ENCODE measurements around the gene FRYL. TPM values are rescaled to one million over a fixed set of nuclear protein-coding genes. Genes with fewer than 3 reads are reported as not detected.
"Not testable (repeated sequence)": the region's sequence is repeated elsewhere in the genome, so short reads cannot be mapped to it uniquely, and the experiment has no call there.

The FRYL gene
- total RNA-seq, 1 donor from 2014 or later, result 60.7 TPM

DNA sequence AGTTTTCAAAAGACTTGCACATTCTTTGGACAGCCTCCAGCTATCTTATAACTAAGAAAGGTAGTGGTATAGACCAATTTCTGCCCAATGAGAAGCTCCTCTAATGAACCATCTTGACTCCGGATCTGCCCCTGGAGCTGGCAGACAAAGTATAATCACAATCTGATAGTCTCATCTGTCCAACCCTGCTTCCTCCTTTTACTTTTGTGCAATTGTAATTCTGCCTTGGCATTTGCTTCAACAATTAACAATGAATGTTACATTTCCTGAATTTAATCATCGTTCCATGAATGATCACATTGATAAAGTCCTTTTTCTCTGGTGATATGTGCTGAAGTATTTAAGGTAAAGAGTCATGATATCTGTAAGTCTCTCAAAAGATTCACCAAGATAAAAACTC is 27.8 kb downstream of the FRYL start:
- no peak for FAIRE-seq
- no peak for DNase-seq (ENCODE audit: low spot score in 2 of 2)

DNA sequence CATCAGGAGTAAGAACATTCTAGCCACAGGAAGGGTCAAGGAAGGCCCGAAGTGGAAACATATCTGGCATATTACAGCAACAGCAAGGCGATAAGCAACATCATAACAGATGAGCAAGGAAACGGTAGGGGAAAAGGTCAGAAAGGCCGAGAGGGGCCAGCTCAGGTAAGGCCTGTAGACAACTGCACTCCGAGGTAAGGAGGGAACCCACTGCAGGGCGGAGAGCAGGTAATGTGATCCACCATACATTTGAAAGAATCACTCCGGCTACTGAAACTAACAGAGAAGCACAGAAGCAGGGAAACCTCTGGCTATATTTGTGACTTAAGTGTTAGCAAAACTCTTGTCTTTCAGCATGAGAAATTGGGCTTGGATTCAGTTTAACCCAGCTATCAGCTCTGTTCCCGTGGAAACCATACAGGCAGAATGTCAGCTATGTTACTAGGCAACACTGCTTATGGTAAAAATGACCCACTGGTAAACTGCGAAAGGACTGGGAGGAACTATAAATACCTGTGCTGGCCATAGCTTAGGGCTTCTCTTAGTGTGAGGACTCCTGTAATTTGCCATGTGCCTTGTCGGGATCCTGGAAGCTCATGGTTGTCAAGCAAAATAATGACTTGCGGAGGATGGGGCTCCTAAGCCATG is 31.0 kb downstream of the FRYL start:
- DNase-seq (ENCODE audit: low spot score in 2 of 2) (no peak), FAIRE-seq (no peak)

DNA sequence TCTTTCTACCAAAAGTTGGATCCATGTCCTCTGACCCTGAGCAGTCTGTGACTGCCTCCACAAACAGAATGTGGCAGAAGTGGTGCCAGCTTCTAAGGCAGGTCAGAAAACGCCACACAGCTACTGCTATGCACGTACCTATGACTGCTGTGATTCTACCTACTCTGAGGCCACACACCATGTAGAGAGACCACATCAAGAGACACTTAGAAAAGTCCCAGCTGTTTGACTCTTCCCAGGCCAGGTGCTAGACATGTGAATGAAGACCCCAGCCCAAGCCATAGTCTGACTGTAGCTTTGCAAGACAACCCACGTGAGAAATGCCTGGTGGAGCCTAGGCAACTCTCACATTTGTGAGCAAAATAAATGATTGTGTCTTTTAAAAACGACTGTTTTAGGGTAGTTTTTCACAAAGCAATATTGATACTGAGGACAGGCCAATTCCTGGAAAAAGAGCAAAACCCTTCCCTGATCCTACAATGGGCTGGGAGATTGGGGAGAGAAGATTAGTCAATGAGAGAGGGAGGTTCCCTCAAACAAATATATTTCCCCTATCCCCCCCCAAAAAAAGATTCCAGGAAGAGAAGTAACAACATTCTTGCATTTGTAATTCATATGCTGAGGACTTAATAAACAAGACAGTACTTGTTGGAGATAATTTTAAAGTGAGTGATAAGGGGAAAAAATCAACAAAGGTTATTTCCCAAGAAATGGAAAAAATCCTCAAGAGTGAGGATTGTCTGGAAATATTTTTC is 33.3 kb downstream of the FRYL start:
- no peak for FAIRE-seq
- no peak for DNase-seq (ENCODE audit: low spot score in 2 of 2)

DNA sequence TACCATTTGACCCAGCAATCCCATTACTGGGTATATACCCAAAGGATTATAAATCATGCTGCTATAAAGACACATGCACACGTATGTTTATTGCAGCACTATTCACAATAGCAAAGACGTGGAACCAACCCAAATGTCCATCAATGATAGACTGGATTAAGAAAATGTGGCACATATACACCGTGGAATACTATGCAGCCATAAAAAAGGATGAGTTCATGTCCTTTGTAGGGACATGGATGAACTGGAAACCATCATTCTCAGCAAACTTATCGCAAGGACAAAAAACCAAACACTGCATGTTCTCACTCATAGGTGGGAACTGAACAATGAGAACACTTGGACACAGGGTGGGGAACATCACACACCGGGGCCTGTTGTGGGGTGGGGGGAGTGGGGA is 34.9 kb downstream of the FRYL start:
- not testable (repeated sequence) for FAIRE-seq; DNase-seq (ENCODE audit: low spot score in 2 of 2)

DNA sequence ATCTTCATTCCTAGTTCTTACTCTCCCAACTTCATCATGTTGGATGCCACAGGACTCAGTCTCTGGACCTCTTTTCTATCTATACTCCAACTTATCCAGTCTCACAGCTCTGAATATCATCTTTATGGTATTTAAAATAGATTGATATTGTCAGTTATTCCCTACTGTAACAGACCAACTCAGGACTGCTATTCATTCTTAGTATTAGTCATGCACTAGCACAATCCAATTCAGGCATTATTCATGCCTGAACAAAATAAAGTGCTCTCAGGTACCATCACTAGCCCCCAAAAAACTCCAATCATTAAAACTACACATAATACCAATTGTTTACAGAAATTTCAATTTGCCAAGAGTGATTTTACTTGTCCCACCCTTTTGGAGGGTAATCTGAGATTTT is 37.7 kb downstream of the FRYL start:
- FAIRE-seq (no peak), DNase-seq (ENCODE audit: low spot score in 2 of 2) (no peak)

DNA sequence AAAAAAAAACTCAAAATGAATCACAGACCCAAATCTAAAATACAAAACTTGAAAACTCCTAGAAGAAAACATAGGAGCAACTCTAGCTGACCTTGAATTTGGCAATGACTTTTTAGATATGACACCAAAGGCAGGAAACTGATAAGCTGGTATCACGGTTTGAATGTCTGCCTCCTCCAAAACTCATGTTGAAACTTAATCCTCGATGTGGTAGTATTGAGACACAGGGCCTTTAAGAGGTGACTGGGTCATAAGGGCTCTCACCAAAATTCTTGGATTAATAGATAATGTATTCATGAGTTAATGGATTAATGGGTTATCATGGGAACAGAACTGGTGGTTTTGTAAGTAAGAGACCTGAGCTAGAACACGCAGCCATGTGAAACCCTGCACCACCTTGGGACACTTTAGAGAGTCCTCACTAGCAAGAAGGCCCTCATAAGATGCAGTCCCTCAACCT is 40.5 kb downstream of the FRYL start:
- FAIRE-seq, result no peak
- DNase-seq (ENCODE audit: low spot score in 2 of 2), result no peak

DNA sequence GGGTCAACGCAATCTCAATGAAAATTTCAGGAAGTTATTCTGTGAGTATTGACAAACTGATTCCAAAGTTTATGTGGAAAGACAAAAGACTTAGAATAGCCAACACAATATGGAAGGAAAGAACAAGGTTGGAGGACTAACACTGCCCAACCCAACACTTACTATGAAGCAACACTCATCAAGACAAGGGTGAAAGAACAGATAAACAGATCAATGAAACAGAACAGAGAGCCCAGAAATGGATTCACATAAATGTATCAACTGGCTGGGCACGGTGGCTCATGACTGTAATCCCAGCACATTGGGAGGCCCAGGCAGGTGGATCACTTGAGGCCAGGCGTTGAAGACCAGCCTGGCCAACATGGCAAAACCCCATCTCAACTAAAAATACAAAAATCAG is 41.2 kb downstream of the FRYL start:
- DNase-seq (ENCODE audit: low spot score in 2 of 2), result no peak
- FAIRE-seq, result no peak

DNA sequence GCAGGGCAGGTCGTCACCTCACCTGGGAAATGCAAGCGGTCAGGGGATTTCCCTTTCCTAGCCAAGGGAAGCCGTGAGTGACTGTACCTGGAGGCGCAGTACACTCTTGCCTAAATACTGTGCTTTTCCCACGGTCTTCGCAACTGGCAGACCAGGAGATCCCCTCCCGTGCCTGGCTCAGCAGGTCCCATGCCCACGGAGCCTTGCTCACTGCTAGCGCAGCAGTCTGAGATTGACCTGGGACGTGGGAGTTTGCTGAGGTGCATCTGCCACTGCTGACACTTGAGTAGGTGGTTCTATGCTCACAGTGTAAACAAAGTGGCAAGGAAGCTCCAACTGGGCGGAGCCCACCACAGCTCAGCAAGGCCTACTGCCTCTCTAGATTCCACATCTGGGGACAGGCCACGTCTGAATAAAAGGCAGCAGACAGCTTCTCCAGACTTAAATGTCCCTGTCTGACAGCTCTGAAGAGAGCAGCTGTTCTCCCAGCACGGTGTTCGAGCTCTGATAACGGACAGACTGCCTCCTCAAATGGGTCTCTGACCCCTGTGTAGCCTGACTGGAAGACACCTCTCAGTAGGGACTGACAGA is 51.1 kb downstream of the FRYL start:
- FAIRE-seq; DNase-seq (ENCODE audit: low spot score in 2 of 2): not testable (repeated sequence)

DNA sequence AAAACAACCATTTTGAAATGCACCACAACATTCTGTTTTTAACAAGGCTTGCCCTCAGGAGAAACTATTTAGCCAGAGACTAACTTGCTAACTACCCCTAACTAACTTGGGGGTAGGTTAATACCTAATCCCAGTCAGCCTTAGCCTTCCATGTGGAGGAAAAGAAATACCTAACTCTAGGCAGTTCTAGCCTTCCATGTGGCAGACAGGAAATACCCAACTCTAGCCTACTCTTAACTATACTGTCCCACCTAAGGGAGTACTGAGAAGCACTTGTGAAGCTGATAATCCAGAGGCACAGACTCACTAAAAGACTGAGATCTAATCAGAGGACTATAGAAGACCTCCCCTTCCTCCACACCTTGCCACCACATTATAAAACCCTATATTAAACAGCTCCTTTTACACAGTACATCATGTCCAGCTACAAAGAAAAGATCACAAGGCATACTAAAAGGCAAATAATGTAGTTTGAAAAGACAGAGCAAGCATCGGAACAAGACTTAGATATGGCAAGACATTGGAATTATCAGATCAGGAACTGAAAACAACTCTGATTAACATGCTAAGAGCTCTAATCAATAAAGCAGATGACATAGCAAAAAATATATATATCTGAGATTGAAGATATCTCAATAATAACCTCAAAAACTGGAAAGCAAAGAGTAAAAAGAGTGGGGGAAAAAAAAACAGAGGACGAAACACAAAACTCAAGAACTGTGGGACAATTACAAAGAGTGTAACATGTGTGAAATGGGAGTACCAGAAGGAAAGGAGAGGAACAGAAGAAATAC is 52.2 kb downstream of the FRYL start:
- FAIRE-seq, result no peak
- DNase-seq (ENCODE audit: low spot score in 2 of 2), result no peak

DNA sequence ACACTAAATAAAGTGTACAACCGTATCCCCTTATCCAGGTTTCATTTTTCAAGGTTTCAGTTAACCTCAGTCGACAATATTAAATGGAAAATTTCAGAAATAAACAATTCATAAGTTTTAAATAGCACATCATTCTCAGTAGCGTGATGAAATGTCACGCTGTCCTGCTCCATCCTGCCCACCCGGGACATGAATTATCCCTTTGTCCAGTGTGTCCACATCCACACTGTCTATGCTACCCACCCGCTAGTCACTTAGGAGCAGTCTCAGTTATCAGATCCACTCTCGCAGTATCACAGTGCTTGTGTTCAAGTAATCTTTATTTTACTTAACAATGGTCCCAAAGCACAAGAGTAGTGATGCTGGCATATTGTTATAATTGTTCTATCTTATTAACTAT is 54.7 kb downstream of the FRYL start:
- FAIRE-seq, result no peak
- no peak for DNase-seq (ENCODE audit: low spot score in 2 of 2)

DNA sequence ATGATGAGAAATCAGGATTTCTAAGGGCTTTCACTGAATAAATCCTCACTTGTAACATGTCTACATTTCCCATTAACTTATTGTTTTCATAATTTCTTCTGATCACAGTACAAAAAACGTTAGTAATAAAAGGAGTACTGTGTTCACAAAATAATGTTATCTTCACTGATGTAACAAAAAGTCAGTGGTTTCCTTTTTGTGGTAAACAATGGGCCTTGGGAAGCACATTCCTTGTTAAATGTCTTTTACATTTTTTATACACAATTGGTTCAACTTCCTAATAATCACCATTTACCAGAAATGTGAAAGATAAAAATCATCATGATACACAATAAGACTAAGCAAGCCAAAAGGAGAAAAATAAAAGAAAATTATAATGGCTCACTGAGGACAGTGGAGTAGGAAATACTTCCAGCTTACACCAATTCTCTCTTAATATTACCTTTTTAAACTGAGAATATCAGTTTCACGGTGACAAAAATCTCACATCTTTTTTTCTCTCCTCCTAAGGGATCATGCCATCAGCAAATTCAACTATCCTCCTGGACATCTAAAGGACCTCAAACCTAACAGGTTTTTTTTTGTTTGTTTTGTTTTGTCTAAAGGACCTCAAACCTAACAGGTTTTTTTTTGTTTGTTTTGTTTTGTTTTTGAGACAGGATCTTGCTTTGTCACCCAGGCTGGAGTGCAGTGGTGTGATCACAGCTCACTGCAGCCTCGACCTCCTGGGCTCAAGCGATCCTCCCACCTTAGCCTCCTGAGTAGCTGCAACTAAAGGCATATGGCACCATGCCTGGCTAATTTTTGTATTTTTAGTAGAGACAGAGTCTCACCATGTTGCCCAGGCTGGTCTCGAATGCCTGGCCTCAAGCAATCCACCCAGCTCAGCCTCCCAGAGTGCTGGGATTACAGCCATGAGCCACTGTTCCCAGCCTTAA is 57.3 kb downstream of the FRYL start:
- FAIRE-seq (peak; percentile 26), DNase-seq (ENCODE audit: low spot score in 2 of 2) (no peak)

DNA sequence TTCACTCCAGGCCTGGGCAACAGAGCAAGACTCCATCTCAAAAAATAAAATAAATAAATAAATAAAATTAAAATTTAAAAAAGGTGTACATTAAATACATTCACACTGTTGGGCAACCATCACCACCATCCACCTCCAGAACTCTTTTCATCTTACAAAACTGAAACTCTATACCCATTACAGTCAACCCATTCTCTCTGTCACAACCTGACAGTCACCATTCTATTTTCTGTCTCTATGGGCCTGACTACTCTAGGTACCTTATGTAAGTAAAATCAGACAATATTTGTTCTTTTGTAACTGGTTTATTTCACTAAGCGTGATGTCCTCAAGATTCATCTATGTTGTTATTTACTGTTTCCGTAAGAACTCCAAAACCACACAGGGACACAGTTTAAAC is 59.6 kb downstream of the FRYL start:
- FAIRE-seq (no peak), DNase-seq (ENCODE audit: low spot score in 2 of 2) (no peak)

DNA sequence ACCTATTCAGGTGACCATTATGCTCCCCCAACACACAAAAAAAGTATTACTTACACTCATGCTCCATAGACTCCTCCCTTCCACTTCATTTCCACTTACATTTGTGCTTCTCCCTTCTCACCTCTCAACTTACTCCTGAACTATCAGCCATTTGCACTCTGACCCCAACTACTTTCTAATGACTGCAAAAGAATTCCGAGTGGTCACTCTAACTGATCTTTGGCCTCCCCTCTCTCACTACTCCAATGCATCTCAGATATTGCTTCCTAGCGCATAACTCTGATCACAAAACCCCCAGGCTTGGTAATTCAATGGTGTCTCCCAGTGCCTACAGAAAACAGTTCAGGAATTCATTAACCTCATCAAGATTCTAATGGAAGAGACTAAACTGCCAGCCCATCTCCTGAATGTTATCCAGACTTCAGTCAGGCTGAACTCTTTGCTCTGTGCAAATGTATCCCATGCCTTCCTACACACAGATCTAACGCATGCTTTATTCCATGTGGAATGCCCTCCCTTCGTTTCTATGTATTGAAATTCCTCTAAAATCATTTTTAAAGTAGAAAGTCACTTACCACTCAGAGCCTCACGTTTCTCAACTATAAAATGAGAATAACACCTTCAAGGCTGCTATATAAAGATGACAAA is 61.1 kb downstream of the FRYL start:
- FAIRE-seq (no peak), DNase-seq (ENCODE audit: low spot score in 2 of 2) (no peak)

DNA sequence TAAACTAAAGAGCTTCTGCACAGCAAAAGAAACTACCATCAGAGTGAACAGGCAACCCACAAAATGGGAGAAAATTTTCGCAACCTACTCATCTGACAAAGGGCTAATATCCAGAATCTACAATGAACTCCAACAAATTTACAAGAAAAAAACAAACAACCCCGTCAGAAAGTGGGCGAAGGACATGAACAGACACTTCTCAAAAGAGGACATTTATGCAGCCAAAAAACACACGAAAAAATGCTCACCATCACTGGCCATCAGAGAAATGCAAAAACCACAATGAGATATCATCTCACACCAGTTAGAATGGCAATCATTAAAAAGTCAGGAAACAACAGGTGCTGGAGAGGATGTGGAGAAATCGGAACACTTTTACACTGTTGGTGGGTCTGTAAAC is 63.8 kb downstream of the FRYL start:
- FAIRE-seq; DNase-seq (ENCODE audit: low spot score in 2 of 2): not testable (repeated sequence)

DNA sequence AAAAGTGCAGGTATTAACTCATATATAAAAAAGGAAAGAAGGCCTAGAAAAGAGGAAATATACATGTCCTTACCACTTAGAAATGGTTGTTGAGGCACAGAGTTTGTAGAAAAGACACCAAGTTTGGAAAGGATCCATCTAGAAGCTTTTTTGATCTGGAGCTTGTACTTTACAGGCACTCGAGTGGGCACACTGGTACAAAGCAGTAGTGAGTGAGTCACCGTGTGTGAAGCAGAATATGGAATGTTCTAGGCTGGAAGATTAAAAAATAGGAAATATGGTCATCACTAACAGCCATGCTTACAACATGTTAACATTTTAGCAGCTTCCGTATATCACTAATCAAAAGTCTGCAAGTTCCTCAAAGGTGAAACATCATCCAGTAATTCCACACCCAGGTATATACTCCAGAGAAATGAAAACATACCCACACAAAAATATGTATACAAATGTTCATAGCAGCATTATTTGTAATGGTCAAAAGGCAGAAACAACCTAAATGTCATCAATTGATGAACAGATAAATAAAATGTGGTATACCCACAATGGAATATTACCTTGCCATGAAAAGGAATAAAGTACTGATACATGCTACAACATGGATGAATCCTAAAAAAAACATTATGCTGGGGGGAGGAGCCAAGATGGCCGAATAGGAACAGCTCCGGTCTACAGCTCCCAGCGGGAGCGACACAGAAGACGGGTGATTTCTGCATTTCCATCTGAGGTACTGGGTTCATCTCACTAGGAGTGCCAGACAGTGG is 69.5 kb downstream of the FRYL start:
- no peak for FAIRE-seq
- DNase-seq (ENCODE audit: low spot score in 2 of 2), result no peak

DNA sequence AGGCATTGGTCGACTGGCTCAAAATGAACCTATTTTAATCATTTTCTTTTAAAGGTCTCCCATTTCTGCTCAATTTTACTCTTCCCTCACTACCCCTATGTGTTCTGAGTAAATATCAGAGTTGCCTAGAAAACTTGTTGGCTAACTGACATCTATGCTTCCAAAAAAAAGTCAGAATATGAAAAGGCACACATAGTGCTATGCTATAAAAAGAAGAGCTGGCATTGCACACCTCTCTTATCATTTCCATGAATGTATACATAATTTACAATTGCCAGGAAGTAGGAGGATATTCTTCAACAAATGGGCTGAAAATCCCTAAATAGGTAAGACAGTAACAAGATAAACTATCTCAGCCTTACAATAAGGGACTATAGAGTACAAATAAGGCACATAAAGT is 70.2 kb downstream of the FRYL start:
- DNase-seq (ENCODE audit: low spot score in 2 of 2) (no peak), FAIRE-seq (no peak)

DNA sequence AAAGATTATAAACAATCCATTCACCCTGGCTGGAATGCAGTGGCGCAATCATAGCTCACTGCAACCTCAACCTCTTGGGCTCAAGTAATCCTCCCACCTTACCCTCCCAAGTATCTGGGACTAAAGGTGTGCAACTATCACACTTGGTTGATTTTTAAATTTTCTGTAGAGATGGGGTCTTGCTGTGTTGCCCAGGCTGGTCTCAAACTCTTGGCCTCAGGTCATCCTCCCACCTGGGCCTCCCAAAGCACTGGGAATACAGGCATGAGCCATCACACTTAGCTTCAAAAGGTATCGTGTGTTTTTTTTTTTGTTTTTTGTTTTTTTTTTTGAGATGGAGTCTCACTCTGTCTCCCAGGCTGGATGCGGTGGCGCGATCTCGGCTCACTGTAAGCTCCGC is 71.5 kb downstream of the FRYL start:
- no peak for FAIRE-seq

DNA sequence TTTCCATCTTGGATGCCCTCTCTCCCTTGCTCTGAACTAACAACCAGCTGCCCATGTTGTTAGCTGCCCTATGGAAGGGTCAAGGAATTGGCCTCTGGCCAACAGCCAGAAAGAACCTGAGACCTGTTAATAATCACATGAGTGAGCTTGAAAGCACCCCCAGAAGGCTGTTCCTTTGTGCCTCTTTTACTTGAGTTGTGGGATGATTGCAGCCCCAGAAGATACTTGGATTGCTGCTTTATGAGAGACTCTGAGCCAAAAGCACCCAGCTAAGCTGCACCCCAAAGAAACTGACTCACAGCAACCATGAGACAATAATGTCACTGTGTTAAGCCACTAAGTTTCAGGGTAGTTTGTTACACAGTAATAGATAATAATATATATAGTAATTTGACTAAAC is 73.3 kb downstream of the FRYL start:
- DNase-seq (ENCODE audit: low spot score in 2 of 2), result no peak
- no peak for FAIRE-seq

More for the DNA sequence above, 71.5 kb downstream of the FRYL start:
- no peak for DNase-seq (ENCODE audit: low spot score in 2 of 2)

DNA sequence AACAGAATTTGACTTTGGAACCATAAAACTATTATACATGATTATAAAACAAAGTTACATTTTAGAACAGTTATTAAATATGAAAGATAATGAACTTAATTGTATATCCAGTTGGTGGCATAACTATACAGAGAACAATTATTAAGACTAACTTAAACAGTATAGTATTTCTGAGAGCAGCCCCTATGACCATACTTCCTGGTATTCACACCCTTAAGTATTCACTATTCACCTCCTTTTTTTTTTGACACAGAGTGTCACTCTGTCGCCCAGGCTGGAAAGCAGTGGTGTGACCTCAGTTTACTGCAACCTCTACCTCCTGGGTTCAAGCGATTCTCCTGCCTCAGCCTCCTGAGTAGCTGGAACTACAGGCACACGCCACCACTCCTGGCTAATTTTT is 74.5 kb downstream of the FRYL start:
- FAIRE-seq (peak; percentile 76), DNase-seq (ENCODE audit: low spot score in 2 of 2) (no peak)
